Stomach (tissue), 9 donors: ENCODE data around the gene GRXCR2. TPM values are rescaled to one million over a fixed set of nuclear protein-coding genes. Genes with fewer than 3 reads are reported as not detected.

Source experiments
- DNase-seq, 2 donors: peaks; one replicate each; pipeline versions ENCODE4 v3.0.0 to v3.0.0-alpha.2; 2013 to 2019
- H3K27ac ChIP-seq, 5 donors: fragments of 200-600 bp in 4 of 5; sonication (generic) in 4 of 5; one replicate each; pipeline ENCODE4 v1.5.1; 2013 to 2019; ENCODE audit warnings: mild to moderate bottlenecking in 1 of 5, moderate library complexity in 1 of 5
- H3K27me3 ChIP-seq, 3 donors: fragments of 200-600 bp; sonication (generic); one replicate each; pipeline ENCODE4 v1.5.1; 2017 to 2019; ENCODE audit warnings: mixed run types in 1 of 3
- H3K36me3 ChIP-seq, 4 donors: fragments of 200-600 bp; sonication (generic); 1 replicate in 3 of 4; 2 replicates in 1 of 4; pipeline ENCODE4 v1.5.1; 2016 to 2019
- H3K4me1 ChIP-seq, 4 donors: fragments of 200-600 bp; sonication (generic); one replicate each; pipeline ENCODE4 v1.5.1; 2016 to 2019
- H3K4me3 ChIP-seq, 4 donors: fragments of 200-600 bp; sonication (generic) in 3 of 4; one replicate each; pipeline ENCODE4 v1.5.1; 2016 to 2019; ENCODE audit warnings: mild to moderate bottlenecking in 1 of 4
- H3K9me3 ChIP-seq, 4 donors: fragments of 200-600 bp; sonication (generic); one replicate each; pipeline ENCODE4 v1.5.1; 2016 to 2019
- CTCF ChIP-seq, 7 experiments: fragments of 450-650 bp in 4 of 7; fragments of 200-600 bp in 3 of 7; sonication (generic) in 3 of 7; IDR thresholded peaks; one replicate each; pipeline ENCODE4 v1.5.1; 2016 to 2019; ENCODE audit warnings: antibody characterized with exemption in 7 of 7, control low read depth in 2 of 7, mild to moderate bottlenecking in 1 of 7
- EP300 ChIP-seq: sonication (generic); formaldehyde crosslinking; IDR thresholded peaks from one replicate; pipeline ENCODE4 v1.6.1; 2017; ENCODE audit warnings: antibody characterized with exemption
- POLR2A ChIP-seq, 4 donors: fragments of 450-650 bp; IDR thresholded peaks; one replicate each; pipeline ENCODE4 v1.6.1; 2016; ENCODE audit warnings: antibody characterized with exemption in 4 of 4, control low read depth in 2 of 4, mild to moderate bottlenecking in 1 of 4, moderate library complexity in 1 of 4
- POLR2AphosphoS5 ChIP-seq, 3 donors: sonication (generic); formaldehyde crosslinking; IDR thresholded peaks; one replicate each; pipeline ENCODE4 v1.6.1; 2016; ENCODE audit warnings: antibody characterized with exemption in 3 of 3
- WGBS, 5 donors: extraction: QIAGEN DNeasy Blood & Tissue Kit in 3 of 5; methylation state at CpG; one replicate each; pipeline versions ENCODE4 v1.1.5 to v1.1.7; 2013 to 2018; 5-methylcytosine and 5-hydroxymethylcytosine counted together
- intact Hi-C: fragments of 100-400 bp; cut with DNase I; formaldehyde crosslinking; loops from one replicate; pipeline ENCODE4 v1.15.1; 2023; ENCODE audit warnings: low total_unique reads
- polyA plus RNA-seq, 3 donors: library from polyadenylated mRNA; stranded (reverse); fragments of 200-250 nt; gene quantifications; one replicate each; pipeline ENCODE4 v1.2.3, GENCODE V29; 2013
- total RNA-seq, 5 donors: library from RNA; depleted of rRNA; stranded (reverse); fragments of >200 nt; gene quantifications; one replicate each; pipeline versions ENCODE4 v1.1.0 to v1.2.3, GENCODE V29; 2014 to 2016
- donor health status: healthy with polysubstance abuse.
- donor health status: Bipolar disorder and iron deficiency.
- donor health status: healthy.

GRXCR2 gene
- total and polyA plus RNA-seq, 8 donors = not detected

- Histone ChIP-seq H3K27me3 (no peaks in the 10 kb centered on the region), H3K36me3 (no peaks in the 10 kb centered on the region), H3K27ac (no peak overlapping the region), H3K4me1 (peaks cover 0 to 26% (median 15%) of the 10 kb centered on the region in 4 donors), H3K9me3 (no peaks in the 10 kb centered on the region), H3K4me3 (no peak overlapping the region)
- no peak for TF ChIP-seq EP300
- no peak for TF ChIP-seq POLR2AphosphoS5 (IDR thresholded peaks at IDR 0.05)
- TF ChIP-seq CTCF (IDR thresholded peaks at IDR 0.05) = no peak
- no peak for TF ChIP-seq POLR2A (IDR thresholded peaks at IDR 0.05)
- intact Hi-C loops = no loop called here
- 52 to 78% (median 58%) methylated on average over 3 of the region's 3 CpGs for WGBS, 5 donors
- no peak for DNase-seq
Measured at GRCh38 chr5:145859897-145860296, 12.9 kb downstream of the GRXCR2 start.

GRCh38 chr5:145859453-145859852 is 13.4 kb downstream of the GRXCR2 start:
- no peak for DNase-seq
- TF ChIP-seq EP300 (no peak), CTCF (IDR thresholded peaks at IDR 0.05) (no peak), POLR2A (IDR thresholded peaks at IDR 0.05) (no peak)
- no peaks in the 10 kb centered on the region for H3K36me3 ChIP-seq
- no peak overlapping the region for H3K27ac ChIP-seq
- no peak overlapping the region for H3K4me3 ChIP-seq
- 39 to 74% (median 55%) methylated on average over 6 of the region's 6 CpGs for WGBS, 5 donors
- no peaks in the 10 kb centered on the region for H3K9me3 ChIP-seq
- peaks cover 0 to 31% (median 15%) of the 10 kb centered on the region in 4 donors for H3K4me1 ChIP-seq
- no peaks in the 10 kb centered on the region for H3K27me3 ChIP-seq
- intact Hi-C loops = no loop called here

- Histone ChIP-seq H3K4me3 (no peak overlapping the region), H3K4me1 (peaks cover 0 to 36% (median 15%) of the 10 kb centered on the region in 4 donors), H3K27ac (no peak overlapping the region), H3K36me3 (no peaks in the 10 kb centered on the region), H3K27me3 (no peaks in the 10 kb centered on the region), H3K9me3 (no peaks in the 10 kb centered on the region)
- no peak for TF ChIP-seq EP300
- WGBS, 5 donors = 38 to 71% (median 47%) methylated on average over 4 of the region's 4 CpGs
- DNase-seq = no peak
- intact Hi-C loops = no loop called here
Measured at GRCh38 chr5:145858959-145859358, 13.9 kb downstream of the GRXCR2 start.

- H3K36me3 ChIP-seq = no peaks in the 10 kb centered on the region
- H3K27ac ChIP-seq = peak overlapping the region; percentile 26 to 78 (median 47)
- 26 to 42% (median 34%) methylated on average over 20 to 25 of the region's 25 CpGs for WGBS, 5 donors
- no peaks in the 10 kb centered on the region for H3K9me3 ChIP-seq
- intact Hi-C loops = no loop called here
- no peaks in the 10 kb centered on the region for H3K27me3 ChIP-seq
- peak overlapping the region; percentile 34 to 41 (median 40) for H3K4me3 ChIP-seq
- DNase-seq = peak; percentile 30 to 71
- peaks cover 0 to 36% (median 15%) of the 10 kb centered on the region in 4 donors for H3K4me1 ChIP-seq
- TF ChIP-seq POLR2A (IDR thresholded peaks at IDR 0.05) = no peak
- peak in 1 of 7 experiments; percentile 13 for TF ChIP-seq CTCF (IDR thresholded peaks at IDR 0.05)
Measured at GRCh38 chr5:145856285-145856818, 16.5 kb downstream of the GRXCR2 start.

GRCh38 chr5:145855763-145856267 is 17.0 kb downstream of the GRXCR2 start:
- H3K36me3 ChIP-seq = no peaks in the 10 kb centered on the region
- no peaks in the 10 kb centered on the region for H3K9me3 ChIP-seq
- TF ChIP-seq EP300 = no peak
- intact Hi-C loops = no loop called here
- no peaks in the 10 kb centered on the region for H3K27me3 ChIP-seq
- no peak for DNase-seq
- H3K27ac ChIP-seq = peak overlapping the region; percentile 26 to 78 (median 47)
- 27 to 41% (median 37%) methylated on average over 4 of the region's 4 CpGs for WGBS, 5 donors
- H3K4me3 ChIP-seq = peak overlapping the region; percentile 34 to 41 (median 40)
- peaks cover 0 to 36% (median 15%) of the 10 kb centered on the region in 4 donors for H3K4me1 ChIP-seq
